LNCAP (cell line): ENCODE data around the gene CHMP4A.

ENCODE experiments used
- CTCF ChIP-seq: fragments of 450-650 bp; IDR thresholded peaks from 2 replicates; pipeline ENCODE4 v1.5.1; 2017; ENCODE audit warnings: mild to moderate bottlenecking

The CHMP4A gene

GRCh38 chr14:24198814-24199524 lies 14.3 kb downstream of the CHMP4A start:
- no peak for TF ChIP-seq CTCF

DNA sequence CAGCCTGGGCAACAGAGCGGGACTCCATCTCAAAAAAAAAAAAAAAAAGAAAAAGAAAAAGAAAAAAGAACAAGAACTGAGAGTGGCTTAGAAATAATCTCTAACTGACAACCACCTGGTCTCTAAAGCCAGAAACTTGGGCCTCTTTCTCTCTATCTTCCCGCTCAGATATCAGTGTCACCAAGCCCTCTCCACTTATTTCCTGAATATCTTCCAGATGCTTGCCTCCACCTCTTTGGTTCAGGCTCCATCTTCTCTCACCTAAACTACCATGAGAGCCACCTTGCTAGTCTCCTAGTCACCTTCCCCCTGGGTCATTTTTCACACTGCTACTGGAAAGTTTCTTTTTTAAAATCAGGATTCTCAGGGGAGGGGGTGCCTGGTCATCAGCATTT lies 16.2 kb downstream of the CHMP4A start:
- TF ChIP-seq CTCF: no peak

- TF ChIP-seq CTCF: no peak
These were observed 16.9 kb downstream of the CHMP4A start for GRCh38 chr14:24196071-24197055.

GRCh38 chr14:24195186-24196070 lies 17.9 kb downstream of the CHMP4A start, which contains the start of gene TM9SF1:
Gene TM9SF1, minus strand, starts transcription at chr14:24195441. Its CDS starts 422 bp downstream, at chr14:24195019.
- TF ChIP-seq CTCF: no peak

- TF ChIP-seq CTCF: no peak
These were observed 18.5 kb downstream of the CHMP4A start for GRCh38 chr14:24194873-24195185.

DNA sequence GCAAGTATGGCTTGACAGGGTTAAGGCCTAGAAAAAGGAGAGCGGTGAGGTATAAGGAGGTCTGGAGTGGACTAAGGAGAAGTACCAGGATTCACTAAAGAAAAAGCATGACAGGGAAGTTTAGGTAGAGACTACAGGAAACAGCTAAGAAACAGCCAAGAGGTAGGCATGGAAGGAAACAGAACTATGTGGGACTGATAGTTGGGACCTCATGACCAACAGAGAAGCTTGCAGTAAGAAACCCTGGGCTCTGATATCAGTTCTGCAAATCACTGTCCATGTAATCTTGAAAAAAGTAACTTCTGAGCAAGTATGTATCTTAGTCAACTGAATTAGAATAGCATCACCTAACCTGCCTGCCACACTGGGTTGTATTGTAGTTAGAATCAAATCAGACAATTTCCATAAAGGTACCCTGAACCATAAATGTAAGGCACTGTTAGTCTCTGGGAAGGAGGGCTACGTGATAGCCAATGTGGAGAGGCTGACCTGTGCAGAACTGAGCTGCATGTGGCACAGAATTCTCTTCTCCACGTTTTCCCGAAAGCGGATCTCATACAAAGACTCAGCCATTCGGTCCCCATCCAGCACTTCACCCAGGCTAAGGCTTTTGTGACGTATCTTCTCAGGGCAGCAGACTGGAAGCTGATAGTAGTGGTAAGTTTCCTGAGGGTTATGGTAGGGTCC lies 19.0 kb downstream of the CHMP4A start:
- TF ChIP-seq CTCF: no peak
